ENCODE results near the gene PARN. TPM values are rescaled to one million over a fixed set of nuclear protein-coding genes. Genes with fewer than 3 reads are reported as not detected.

The PARN gene
- total and polyA plus RNA-seq, 2 of the 4 experiments (the other 2 are of a cell fraction), result 24.6 to 25.1 TPM

DNA sequence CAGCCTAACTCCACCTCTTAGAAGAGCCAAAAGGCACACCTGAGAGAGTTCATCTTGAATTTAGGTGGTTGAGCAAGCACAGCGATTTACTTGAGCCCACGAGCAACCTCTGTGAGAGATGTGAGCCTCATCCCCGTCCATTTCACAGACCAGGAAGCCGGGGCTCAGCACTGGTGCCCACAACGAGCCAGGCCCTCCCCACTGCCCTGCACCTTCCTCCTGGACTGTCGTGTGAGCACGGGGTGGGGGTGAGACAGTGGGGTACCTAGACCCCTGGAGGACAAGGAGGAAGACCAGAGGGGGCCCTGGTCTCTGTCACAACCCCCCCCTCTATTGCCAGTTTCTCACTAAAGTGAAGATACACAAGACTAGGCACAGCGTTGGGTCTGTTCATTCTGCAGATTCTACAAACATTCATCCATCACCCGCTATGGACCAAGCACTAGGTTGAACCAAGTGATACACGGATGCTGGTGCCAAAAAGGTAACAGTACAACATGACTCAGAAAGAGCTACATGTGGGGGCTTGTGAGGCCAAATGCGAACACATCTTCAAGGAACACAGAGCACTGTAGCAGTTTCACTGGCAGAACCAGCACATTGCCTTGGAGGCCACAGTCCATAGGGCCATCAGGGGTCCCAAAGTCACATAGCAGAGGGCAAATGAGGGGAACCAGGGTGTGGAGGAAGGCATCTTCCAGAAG lies 231.9 kb downstream of the PARN start:
- Histone ChIP-seq H3K23ac (ENCODE audit: low read depth, low read length) (no peak overlapping the region; the same call in 1 of the 2 replicates), H4K20me1 (ENCODE audit: insufficient read depth, low read length) (no peaks in the 10 kb centered on the region), H3K56ac (ENCODE audit: extremely low read depth, insufficient read depth, low read length) (no peak overlapping the region; the same call in 1 of the 2 replicates), H3K4me1 (ENCODE audit: control insufficient read depth, insufficient read depth, low read length) (peaks cover 8% of the 10 kb centered on the region), H3K27me3 (ENCODE audit: control insufficient read depth, insufficient read depth, low read length) (no peaks in the 10 kb centered on the region), H3K9me3 (ENCODE audit: control insufficient read depth, insufficient read depth, low read length) (no peaks in the 10 kb centered on the region), H3K4me3 (ENCODE audit: insufficient read depth, low read depth, low read length) (no peak overlapping the region), H2BK5ac (ENCODE audit: low read depth, low read length, poor library complexity, severe bottlenecking) (no peak overlapping the region), H4K91ac (ENCODE audit: insufficient read depth, low read depth, low read length) (peak overlapping the region; percentile 55; the same call in 1 of the 2 replicates), H2BK20ac (ENCODE audit: low read depth, low read length) (peak overlapping the region; percentile 71), H4K5ac (ENCODE audit: low read depth, low read length) (no peak overlapping the region), H3K27ac (ENCODE audit: insufficient read depth, low read length) (no peak overlapping the region), H3K14ac (replicated peaks; ENCODE audit: low read depth, low read length) (peak overlapping the region; percentile 86; the same call in 1 of the 2 replicates), H2AK9ac (replicated peaks; ENCODE audit: low read depth, low read length, poor library complexity) (no peak overlapping the region), H4K8ac (ENCODE audit: low read depth in 2 of 2, low read length in 2 of 2) (no peak overlapping the region), H2AFZ (replicated peaks; ENCODE audit: low read length, poor library complexity) (no peak overlapping the region), H3K79me1 (ENCODE audit: low read depth in 1 of 2, low read length in 2 of 2) (no peaks in the 10 kb centered on the region), H3K36me3 (ENCODE audit: control insufficient read depth, insufficient read depth, low read length) (no peaks in the 10 kb centered on the region), H3K9me1 (ENCODE audit: insufficient read depth, low read length) (0 out of 2 replicates have a peak, but pooled peaks cover 5% of the 10 kb centered on the region), H3K18ac (ENCODE audit: low read depth, low read length) (no peak overlapping the region), H2BK15ac (ENCODE audit: low read depth, low read length) (peak overlapping the region; percentile 92; the same call in 2 of the 3 replicates), H2AK5ac (ENCODE audit: low read depth, low read length) (peak overlapping the region; percentile 82; the same call in 1 of the 2 replicates), H2BK120ac (ENCODE audit: low read depth, low read length) (peak overlapping the region; percentile 71), H3K9ac (ENCODE audit: low read depth, low read length) (no peak overlapping the region), H3K4ac (ENCODE audit: low read depth, low read length) (peak overlapping the region; percentile 60), H3K4me2 (ENCODE audit: low read depth, low read length) (no peak overlapping the region)
- dilution Hi-C loops (cut with HindIII; ENCODE audit: low sequenced_read_pairs, unreplicated experiment) (no loop called here), in situ Hi-C loops (cut with MboI; ENCODE audit: low sequenced_read_pairs) (loop anchor here (10.0 kb wide), 1 partner anchor 93 kb away; no protein-coding TSS in a partner anchor), intact Hi-C loops (cut with micrococcal nuclease) (no loop called here)
- no TSS peak for BruUV-seq (replicated peaks)
- 97% methylated on average over 5 of the region's 11 CpGs; no CpG with 5 or more reads in 1 of the 2 experiments for WGBS, 2 experiments (ENCODE audit: extremely low coverage in 2 of 2, insufficient read length in 1 of 2)
- ATAC-seq (ENCODE audit: low read depth) (no peak), DNase-seq (peak; percentile 10)
- POLR2A ChIA-PET (ENCODE audit: unreplicated experiment), result no interaction called here
- CTCF ChIA-PET, result no interaction called here
- no peak for TF ChIP-seq MAFK (IDR thresholded peaks at IDR 0.05; ENCODE audit: low read depth, low read length)
- TF ChIP-seq, protein P1, sequence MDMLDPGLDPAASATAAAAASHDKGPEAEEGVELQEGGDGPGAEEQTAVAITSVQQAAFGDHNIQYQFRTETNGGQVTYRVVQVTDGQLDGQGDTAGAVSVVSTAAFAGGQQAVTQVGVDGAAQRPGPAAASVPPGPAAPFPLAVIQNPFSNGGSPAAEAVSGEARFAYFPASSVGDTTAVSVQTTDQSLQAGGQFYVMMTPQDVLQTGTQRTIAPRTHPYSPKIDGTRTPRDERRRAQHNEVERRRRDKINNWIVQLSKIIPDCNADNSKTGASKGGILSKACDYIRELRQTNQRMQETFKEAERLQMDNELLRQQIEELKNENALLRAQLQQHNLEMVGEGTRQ (IDR thresholded peaks at IDR 0.05; ENCODE audit: low read depth, low read length), result no peak
- no peak for TF ChIP-seq NFE2L2 (IDR thresholded peaks at IDR 0.05; ENCODE audit: low read depth, low read length)
- TF ChIP-seq BHLHE40 (IDR thresholded peaks at IDR 0.05; ENCODE audit: low read depth, low read length), result no peak
- no peak for TF ChIP-seq CEBPB (IDR thresholded peaks at IDR 0.05; ENCODE audit: low read depth, low read length)
- no peak for TF ChIP-seq CHD1 (IDR thresholded peaks at IDR 0.05; ENCODE audit: low read depth, low read length)
- no peak for TF ChIP-seq RFX5 (IDR thresholded peaks at IDR 0.05; ENCODE audit: low read depth, low read length)
- TF ChIP-seq MXI1 (IDR thresholded peaks at IDR 0.05; ENCODE audit: borderline replicate concordance, low read depth, low read length), result no peak
- TF ChIP-seq FOS (IDR thresholded peaks at IDR 0.05; ENCODE audit: low read depth, low read length), result no peak
- TF ChIP-seq MAZ (IDR thresholded peaks at IDR 0.05; ENCODE audit: borderline replicate concordance, low read depth, low read length), result no peak
- TF ChIP-seq RCOR1 (IDR thresholded peaks at IDR 0.05; ENCODE audit: insufficient replicate concordance, low read length), result no peak
- TF ChIP-seq, protein P2, sequence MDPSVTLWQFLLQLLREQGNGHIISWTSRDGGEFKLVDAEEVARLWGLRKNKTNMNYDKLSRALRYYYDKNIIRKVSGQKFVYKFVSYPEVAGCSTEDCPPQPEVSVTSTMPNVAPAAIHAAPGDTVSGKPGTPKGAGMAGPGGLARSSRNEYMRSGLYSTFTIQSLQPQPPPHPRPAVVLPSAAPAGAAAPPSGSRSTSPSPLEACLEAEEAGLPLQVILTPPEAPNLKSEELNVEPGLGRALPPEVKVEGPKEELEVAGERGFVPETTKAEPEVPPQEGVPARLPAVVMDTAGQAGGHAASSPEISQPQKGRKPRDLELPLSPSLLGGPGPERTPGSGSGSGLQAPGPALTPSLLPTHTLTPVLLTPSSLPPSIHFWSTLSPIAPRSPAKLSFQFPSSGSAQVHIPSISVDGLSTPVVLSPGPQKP (IDR thresholded peaks at IDR 0.05; ENCODE audit: borderline replicate concordance, low read depth, low read length), result no peak
- TF ChIP-seq POLR2A (IDR thresholded peaks at IDR 0.05; ENCODE audit: low read depth, low read length), result no peak
- TF ChIP-seq SMC3 (IDR thresholded peaks at IDR 0.05; ENCODE audit: low read depth, low read length), result no peak
- TF ChIP-seq, protein P3, sequence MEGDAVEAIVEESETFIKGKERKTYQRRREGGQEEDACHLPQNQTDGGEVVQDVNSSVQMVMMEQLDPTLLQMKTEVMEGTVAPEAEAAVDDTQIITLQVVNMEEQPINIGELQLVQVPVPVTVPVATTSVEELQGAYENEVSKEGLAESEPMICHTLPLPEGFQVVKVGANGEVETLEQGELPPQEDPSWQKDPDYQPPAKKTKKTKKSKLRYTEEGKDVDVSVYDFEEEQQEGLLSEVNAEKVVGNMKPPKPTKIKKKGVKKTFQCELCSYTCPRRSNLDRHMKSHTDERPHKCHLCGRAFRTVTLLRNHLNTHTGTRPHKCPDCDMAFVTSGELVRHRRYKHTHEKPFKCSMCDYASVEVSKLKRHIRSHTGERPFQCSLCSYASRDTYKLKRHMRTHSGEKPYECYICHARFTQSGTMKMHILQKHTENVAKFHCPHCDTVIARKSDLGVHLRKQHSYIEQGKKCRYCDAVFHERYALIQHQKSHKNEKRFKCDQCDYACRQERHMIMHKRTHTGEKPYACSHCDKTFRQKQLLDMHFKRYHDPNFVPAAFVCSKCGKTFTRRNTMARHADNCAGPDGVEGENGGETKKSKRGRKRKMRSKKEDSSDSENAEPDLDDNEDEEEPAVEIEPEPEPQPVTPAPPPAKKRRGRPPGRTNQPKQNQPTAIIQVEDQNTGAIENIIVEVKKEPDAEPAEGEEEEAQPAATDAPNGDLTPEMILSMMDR (conservative IDR thresholded peaks at IDR 0.05; ENCODE audit: low read depth, low read length), result no peak
